Measurements from ENCODE around the gene SPATA17.

DNA sequence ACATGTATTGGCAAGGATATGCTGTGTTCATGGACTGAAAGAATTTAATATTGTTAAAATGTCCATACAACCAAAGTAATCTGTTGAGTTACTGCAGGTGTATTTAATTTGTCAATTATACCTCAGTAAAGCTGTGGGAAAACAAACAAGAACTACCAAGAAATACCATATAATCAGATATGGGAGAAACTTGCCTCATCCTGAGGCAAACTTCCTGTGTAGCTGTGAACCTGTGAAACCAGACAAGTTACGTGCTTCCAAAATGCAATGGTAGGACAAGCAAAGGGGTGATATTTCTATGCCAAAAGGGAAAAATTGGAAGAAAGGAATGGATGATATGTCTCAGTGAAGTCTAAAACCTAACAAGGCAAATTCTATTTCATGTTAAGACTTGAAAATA lies 174.6 kb downstream of the SPATA17 start:
- no peak for TF ChIP-seq CTCF (IDR thresholded peaks at IDR 0.05; ENCODE audit: poor library complexity)
- no peak for TF ChIP-seq EZH2phosphoT487 (IDR thresholded peaks at IDR 0.05; ENCODE audit: low read depth, severe bottlenecking, unreplicated experiment)
- no peak for TF ChIP-seq EZH2 (IDR thresholded peaks at IDR 0.05; ENCODE audit: borderline replicate concordance)

Measured in hepatocyte (in vitro differentiated cells).